Measurements from ENCODE around the gene TOMM20. TPM values are rescaled to one million over a fixed set of nuclear protein-coding genes. Genes with fewer than 3 reads are reported as not detected.
"Not testable (repeated sequence)": the region's sequence is repeated elsewhere in the genome, so short reads cannot be mapped to it uniquely, and the experiment has no call there.

The TOMM20 gene
- total RNA-seq, 1 donor from 2014 or later, result 25.3 TPM

- intact Hi-C loops (cut with DNase I), result loop anchor here (1.0 to 2.0 kb wide), 4 partner anchors 32 to 344 kb away; partner anchors contain the start of genes ARID4B, B3GALNT2, GGPS1 and TBCE
- Histone ChIP-seq H3K4me1 (peaks cover 6 to 9% of the 10 kb centered on the region in 2 donors), H3K4me3 (peak within 1 kb of the TSS; percentile 67 to 86), H3K27ac (peak within 1 kb of the TSS; percentile 85), H3K36me3 (peaks cover 13% of the 10 kb centered on the region in 2 donors), H3K9me3 (no peaks in the 10 kb centered on the region), H3K27me3 (no peaks in the 10 kb centered on the region)
- TF ChIP-seq CTCF (IDR thresholded peaks at IDR 0.05), result peak in 2 of 3 experiments; percentile 15 to 35
- peak; percentile 64 to 95 for DNase-seq (ENCODE audit: low spot score in 2 of 2)
Measured at GRCh38 chr1:235160957-235161684, 32.5 kb upstream of the TOMM20 start, which contains the start of gene RBM34. Gene RBM34, minus strand, starts transcription at chr1:235161250. Its CDS starts 24 bp downstream, at chr1:235161226.

GRCh38 chr1:235160383-235160956, 31.8 kb upstream of the TOMM20 start:
- Histone ChIP-seq H3K36me3 (peaks cover 14 to 18% of the 10 kb centered on the region in 2 donors), H3K9me3 (no peaks in the 10 kb centered on the region), H3K27ac (peak overlapping the region; percentile 85), H3K27me3 (no peaks in the 10 kb centered on the region), H3K4me3 (peak overlapping the region; percentile 67 to 86), H3K4me1 (peaks cover 6 to 9% of the 10 kb centered on the region in 2 donors)
- intact Hi-C loops (cut with DNase I), result loop anchor here (2.0 kb wide), 3 partner anchors 32 to 344 kb away; partner anchors contain the start of genes B3GALNT2, TBCE and TOMM20
- TF ChIP-seq CTCF (IDR thresholded peaks at IDR 0.05), result peak in 1 of 3 experiments; percentile 8
- DNase-seq (ENCODE audit: low spot score in 2 of 2), result no peak

- H3K27ac ChIP-seq; DNase-seq (ENCODE audit: low spot score in 2 of 2); H3K27me3 ChIP-seq; H3K9me3 ChIP-seq; H3K4me1 ChIP-seq: not testable (repeated sequence)
- Histone ChIP-seq H3K36me3 (peaks cover 17 to 20% of the 10 kb centered on the region in 2 donors), H3K4me3 (peak overlapping the region; percentile 67 to 86)
- intact Hi-C loops (cut with DNase I), result loop anchor here (2.0 kb wide), 3 partner anchors 31 to 345 kb away; partner anchors contain the start of genes B3GALNT2, TBCE and TOMM20
Measured at GRCh38 chr1:235159930-235160329, 31.3 kb upstream of the TOMM20 start.

DNA sequence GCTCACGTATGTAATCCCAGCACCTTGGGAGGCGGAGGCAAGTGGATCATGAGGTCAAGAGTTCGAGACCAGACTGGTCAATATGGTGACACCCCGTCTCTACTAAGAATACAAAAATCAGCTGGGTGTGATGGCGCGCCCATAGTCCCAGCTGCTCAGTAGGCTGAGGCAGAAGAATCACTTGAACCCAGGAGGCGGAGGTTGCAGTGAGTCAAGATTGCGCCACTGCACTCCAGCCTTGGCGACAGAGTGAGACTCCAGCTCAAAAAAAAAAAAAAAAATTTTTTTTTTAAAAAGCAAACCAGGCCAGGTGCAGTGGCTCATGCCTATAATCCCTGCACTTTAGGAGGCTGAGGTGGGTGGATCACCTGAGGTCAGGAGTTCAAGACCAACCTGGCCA, 30.6 kb upstream of the TOMM20 start:
- intact Hi-C loops (cut with DNase I), result not testable (repeated sequence)
- H3K4me3 ChIP-seq, result peak overlapping the region in 1 of 2 donors; percentile 86

DNA sequence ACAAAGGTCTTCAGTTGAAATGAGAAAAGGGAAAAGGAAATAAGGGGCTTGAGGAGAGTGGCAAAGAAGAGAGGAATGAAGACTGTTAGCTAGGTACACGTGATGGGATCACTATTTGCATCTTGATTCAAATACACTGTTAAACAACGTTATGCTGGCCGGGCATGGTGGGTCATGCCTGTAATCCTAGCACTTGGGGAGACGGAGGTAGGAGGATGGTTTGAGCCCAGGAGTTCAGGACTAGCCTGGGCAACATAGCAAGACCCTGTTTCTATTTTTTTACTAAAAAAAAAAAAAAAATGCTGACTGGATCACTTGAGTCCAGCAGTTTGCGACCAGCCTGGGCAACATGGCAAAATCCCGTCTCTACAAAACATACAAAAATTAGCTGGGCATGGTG, 30.0 kb upstream of the TOMM20 start:
- DNase-seq (ENCODE audit: low spot score in 2 of 2), result no peak
- Histone ChIP-seq H3K4me3 (no peak overlapping the region), H3K27ac (no peak overlapping the region), H3K9me3 (no peaks in the 10 kb centered on the region), H3K27me3 (no peaks in the 10 kb centered on the region), H3K36me3 (peaks cover 25 to 33% of the 10 kb centered on the region in 2 donors), H3K4me1 (peaks cover 6 to 9% of the 10 kb centered on the region in 2 donors)
- no peak for TF ChIP-seq CTCF (IDR thresholded peaks at IDR 0.05)
- intact Hi-C loops (cut with DNase I), result no loop called here

More for the DNA sequence above, 30.6 kb upstream of the TOMM20 start:
- H3K27me3 ChIP-seq; H3K9me3 ChIP-seq; H3K4me1 ChIP-seq; H3K27ac ChIP-seq; DNase-seq (ENCODE audit: low spot score in 2 of 2): not testable (repeated sequence)
- peaks cover 19 to 27% of the 10 kb centered on the region in 2 donors for H3K36me3 ChIP-seq

DNA sequence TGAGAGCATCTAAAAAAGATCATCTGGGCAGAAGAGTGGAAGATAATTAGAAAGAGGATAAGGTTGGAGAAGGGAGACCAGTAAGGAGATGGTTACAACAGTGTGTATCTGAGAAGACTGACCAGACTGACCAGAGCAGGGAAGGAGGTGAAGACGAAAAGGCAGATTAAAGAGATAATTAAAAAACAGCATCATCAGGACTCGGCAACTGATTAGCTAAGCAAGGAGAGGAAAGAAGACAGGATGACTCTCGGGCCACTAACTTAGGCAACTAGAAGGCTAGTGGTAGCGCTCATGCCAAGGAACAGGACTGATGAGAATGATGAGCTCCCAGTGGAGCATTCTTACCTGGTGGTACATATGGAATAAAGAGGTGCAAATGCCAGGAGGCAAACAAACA, 28.5 kb upstream of the TOMM20 start:
- DNase-seq (ENCODE audit: low spot score in 2 of 2), result no peak
- Histone ChIP-seq H3K9me3 (no peaks in the 10 kb centered on the region), H3K36me3 (peaks cover 40 to 47% of the 10 kb centered on the region in 2 donors), H3K4me3 (no peak overlapping the region), H3K4me1 (peaks cover 6 to 9% of the 10 kb centered on the region in 2 donors), H3K27me3 (no peaks in the 10 kb centered on the region), H3K27ac (no peak overlapping the region)
- TF ChIP-seq CTCF (IDR thresholded peaks at IDR 0.05), result no peak
- intact Hi-C loops (cut with DNase I), result no loop called here

All from ascending aorta (tissue), 2 donors.